ENCODE data around the gene GP5. TPM values are rescaled to one million over a fixed set of nuclear protein-coding genes. Genes with fewer than 3 reads are reported as not detected.

The GP5 gene
- total RNA-seq, 1 experiment from 2014 or later: 0.21 TPM

DNA sequence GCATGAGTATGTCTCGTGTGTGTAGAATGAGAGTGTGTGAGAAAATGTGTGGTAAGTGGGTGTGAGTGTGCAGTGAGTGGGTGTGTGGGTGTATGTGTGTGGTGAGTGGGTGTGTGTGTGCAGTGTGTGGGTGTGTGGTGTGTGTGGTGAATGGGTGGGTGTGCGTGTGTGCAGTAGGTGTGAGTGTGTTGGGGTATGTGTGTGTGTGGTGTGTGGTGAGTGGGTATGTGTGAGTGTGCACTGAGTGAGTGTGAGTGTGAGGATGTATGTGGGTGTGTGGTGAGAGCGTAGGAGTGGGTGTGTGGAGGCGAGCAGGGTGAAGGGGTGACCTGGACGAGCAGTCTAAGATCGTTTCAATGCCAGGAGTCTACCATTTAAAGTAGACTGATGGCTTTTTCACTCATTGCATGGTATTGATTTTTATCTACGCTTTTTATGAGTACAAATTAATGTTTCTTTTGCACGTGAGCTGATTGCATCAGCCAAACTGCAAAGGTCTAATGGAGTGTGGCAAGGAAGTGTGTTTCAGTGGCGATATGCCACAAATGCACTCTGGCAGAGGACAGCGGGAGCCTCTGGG, 46.3 kb downstream of the GP5 start:
- Mint-ChIP-seq H3K27ac (ENCODE audit: unreplicated experiment) (no peak overlapping the region), H3K4me1 (ENCODE audit: low read depth, unreplicated experiment) (no peaks in the 10 kb centered on the region), H3K36me3 (ENCODE audit: insufficient read depth, unreplicated experiment) (no peaks in the 10 kb centered on the region), H3K27me3 (ENCODE audit: unreplicated experiment) (peaks cover 20% of the 10 kb centered on the region), H3K9me3 (ENCODE audit: low read depth, unreplicated experiment) (no peaks in the 10 kb centered on the region), H3K4me3 (ENCODE audit: low read depth, unreplicated experiment) (no peak overlapping the region)
- no peak for DNase-seq
- CTCF ChIA-PET: no interaction called here
- TF ChIP-seq, protein P1, sequence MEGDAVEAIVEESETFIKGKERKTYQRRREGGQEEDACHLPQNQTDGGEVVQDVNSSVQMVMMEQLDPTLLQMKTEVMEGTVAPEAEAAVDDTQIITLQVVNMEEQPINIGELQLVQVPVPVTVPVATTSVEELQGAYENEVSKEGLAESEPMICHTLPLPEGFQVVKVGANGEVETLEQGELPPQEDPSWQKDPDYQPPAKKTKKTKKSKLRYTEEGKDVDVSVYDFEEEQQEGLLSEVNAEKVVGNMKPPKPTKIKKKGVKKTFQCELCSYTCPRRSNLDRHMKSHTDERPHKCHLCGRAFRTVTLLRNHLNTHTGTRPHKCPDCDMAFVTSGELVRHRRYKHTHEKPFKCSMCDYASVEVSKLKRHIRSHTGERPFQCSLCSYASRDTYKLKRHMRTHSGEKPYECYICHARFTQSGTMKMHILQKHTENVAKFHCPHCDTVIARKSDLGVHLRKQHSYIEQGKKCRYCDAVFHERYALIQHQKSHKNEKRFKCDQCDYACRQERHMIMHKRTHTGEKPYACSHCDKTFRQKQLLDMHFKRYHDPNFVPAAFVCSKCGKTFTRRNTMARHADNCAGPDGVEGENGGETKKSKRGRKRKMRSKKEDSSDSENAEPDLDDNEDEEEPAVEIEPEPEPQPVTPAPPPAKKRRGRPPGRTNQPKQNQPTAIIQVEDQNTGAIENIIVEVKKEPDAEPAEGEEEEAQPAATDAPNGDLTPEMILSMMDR (IDR thresholded peaks at IDR 0.05; ENCODE audit: unreplicated experiment): no peak
- intact Hi-C loops (cut with micrococcal nuclease; ENCODE audit: unreplicated experiment): no loop called here
- BruUV-seq (replicated peaks): no TSS peak

- Mint-ChIP-seq H3K27me3 (ENCODE audit: unreplicated experiment) (peaks cover 16% of the 10 kb centered on the region), H3K9me3 (ENCODE audit: low read depth, unreplicated experiment) (no peaks in the 10 kb centered on the region), H3K4me3 (ENCODE audit: low read depth, unreplicated experiment) (no peak overlapping the region), H3K4me1 (ENCODE audit: low read depth, unreplicated experiment) (no peaks in the 10 kb centered on the region), H3K36me3 (ENCODE audit: insufficient read depth, unreplicated experiment) (no peaks in the 10 kb centered on the region), H3K27ac (ENCODE audit: unreplicated experiment) (no peak overlapping the region)
- TF ChIP-seq, protein P1 (IDR thresholded peaks at IDR 0.05; ENCODE audit: unreplicated experiment): no peak
- BruUV-seq (replicated peaks): no TSS peak
- no peak for DNase-seq
- intact Hi-C loops (cut with micrococcal nuclease; ENCODE audit: unreplicated experiment): no loop called here
- CTCF ChIA-PET: no interaction called here
Measured at GRCh38 chr3:194351952-194352536, 47.0 kb downstream of the GP5 start.

DNA sequence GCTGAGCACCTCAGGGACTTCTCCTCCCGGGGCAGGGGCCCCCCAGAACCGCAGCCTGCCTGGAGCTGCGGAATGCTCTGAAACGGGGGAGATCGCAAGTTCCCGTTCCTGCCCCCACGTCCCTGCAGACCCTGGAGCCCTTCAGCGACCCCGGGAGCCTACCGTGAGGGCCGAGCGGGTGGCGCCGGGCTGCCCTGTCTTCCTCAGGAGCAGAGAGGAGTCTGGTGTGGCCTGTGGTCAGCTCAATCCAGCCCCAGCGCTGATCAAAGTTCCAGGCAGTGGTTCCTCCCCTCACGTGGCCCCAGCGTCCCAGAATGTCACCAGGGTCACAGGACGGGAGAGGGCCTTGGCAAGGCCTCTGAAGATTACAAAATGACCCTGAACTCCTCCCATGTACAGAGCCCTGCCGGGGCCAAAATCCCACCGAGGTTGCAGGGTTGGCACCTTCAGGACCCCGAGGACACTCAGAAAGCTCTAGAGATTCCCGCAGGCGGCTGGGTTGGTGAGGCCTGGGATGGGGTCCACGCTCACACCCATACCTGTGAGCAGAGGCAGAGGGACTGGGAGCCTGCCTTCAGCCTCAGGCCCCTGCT, 47.9 kb downstream of the GP5 start, which contains the start of gene CPN2:
Gene CPN2 (minus strand): TSS at position 249 of the 593 bp plus-strand sequence. CDS start 8,626 bp downstream, outside the sequence.
- Mint-ChIP-seq H3K9me3 (ENCODE audit: low read depth, unreplicated experiment) (no peaks in the 10 kb centered on the region), H3K4me1 (ENCODE audit: low read depth, unreplicated experiment) (no peaks in the 10 kb centered on the region), H3K4me3 (ENCODE audit: low read depth, unreplicated experiment) (no peak within 1 kb of the TSS), H3K27me3 (ENCODE audit: unreplicated experiment) (peaks cover 16% of the 10 kb centered on the region), H3K36me3 (ENCODE audit: insufficient read depth, unreplicated experiment) (no peaks in the 10 kb centered on the region), H3K27ac (ENCODE audit: unreplicated experiment) (no peak within 1 kb of the TSS)
- intact Hi-C loops (cut with micrococcal nuclease; ENCODE audit: unreplicated experiment): no loop called here
- CTCF ChIA-PET: interaction anchor here (0.6 to 1.5 kb wide), 7 partner anchors 17 to 686 kb away, joined by 3 to 5 read pairs (median 3); no protein-coding TSS in a partner anchor
- BruUV-seq (replicated peaks): no TSS peak
- DNase-seq: no peak
- TF ChIP-seq, protein P1 (IDR thresholded peaks at IDR 0.05; ENCODE audit: unreplicated experiment): no peak

DNA sequence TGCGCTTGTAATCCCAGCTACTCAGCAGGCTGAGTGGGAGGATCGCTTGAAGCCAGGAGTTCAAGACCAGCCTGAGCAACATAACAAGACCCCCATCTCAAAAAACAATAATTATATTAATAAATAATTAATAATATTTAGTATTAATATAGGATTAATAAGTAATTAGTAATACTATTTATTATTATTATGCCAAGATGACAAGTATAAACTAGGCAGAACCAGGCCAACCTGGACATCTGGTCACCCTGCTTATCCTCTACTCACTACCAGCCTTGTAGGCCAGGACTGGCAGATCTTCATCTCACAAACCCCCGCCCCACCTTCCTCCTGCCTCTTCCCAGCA, 48.4 kb downstream of the GP5 start:
- intact Hi-C loops (cut with micrococcal nuclease; ENCODE audit: unreplicated experiment): no loop called here
- CTCF ChIA-PET: interaction anchor here (0.6 to 1.5 kb wide), 7 partner anchors 17 to 685 kb away, joined by 3 to 5 read pairs (median 3); no protein-coding TSS in a partner anchor
- Mint-ChIP-seq H3K4me3 (ENCODE audit: low read depth, unreplicated experiment) (no peak overlapping the region), H3K9me3 (ENCODE audit: low read depth, unreplicated experiment) (no peaks in the 10 kb centered on the region), H3K36me3 (ENCODE audit: insufficient read depth, unreplicated experiment) (peaks cover 2% of the 10 kb centered on the region), H3K27me3 (ENCODE audit: unreplicated experiment) (peaks cover 16% of the 10 kb centered on the region), H3K27ac (ENCODE audit: unreplicated experiment) (no peak overlapping the region), H3K4me1 (ENCODE audit: low read depth, unreplicated experiment) (no peaks in the 10 kb centered on the region)
- no TSS peak for BruUV-seq (replicated peaks)
- TF ChIP-seq, protein P1 (IDR thresholded peaks at IDR 0.05; ENCODE audit: unreplicated experiment): no peak
- no peak for DNase-seq

All from Calu3 (cell line).